Neural cell (in vitro differentiated cells): Measurements from ENCODE around the gene LVRN. TPM values are rescaled to one million over a fixed set of nuclear protein-coding genes. Genes with fewer than 3 reads are reported as not detected.

ENCODE experiments used
- H2AFZ ChIP-seq: fragments of 200-600, 300-800 bp; sonication (generic), shearing (Covaris generic); 2 replicates; pipeline ENCODE4 v1.6.0; 2014; ENCODE audit warnings: low read depth, mild to moderate bottlenecking, antibody characterized with exemption, low read length, moderate library complexity
- H3F3A ChIP-seq: fragments of 200-600 bp; shearing (Covaris generic); 2 replicates; pipeline ENCODE4 v1.6.1; 2016; ENCODE audit warnings: mild to moderate bottlenecking, moderate library complexity, mixed read lengths, antibody characterized with exemption, low read length; ENCODE audit not compliant: insufficient read depth, poor library complexity, severe bottlenecking
- H3K27ac ChIP-seq: fragments of 200-600, 300-800 bp; sonication (generic), shearing (Covaris generic); 2 replicates; pipeline ENCODE4 v1.5.1; 2014; ENCODE audit warnings: mild to moderate bottlenecking, low read length, moderate library complexity
- H3K27me3 ChIP-seq: fragments of 300-800, 200-600 bp; sonication (generic), shearing (Covaris generic); 2 replicates; pipeline ENCODE4 v1.6.0; 2014; ENCODE audit warnings: mild to moderate bottlenecking, low read depth, low read length, moderate library complexity; ENCODE audit not compliant: insufficient read depth
- H3K36me3 ChIP-seq: fragments of 300-800, 200-600 bp; sonication (generic), shearing (Covaris generic); 2 replicates; pipeline ENCODE4 v1.5.1; 2014; ENCODE audit warnings: mild to moderate bottlenecking, antibody characterized with exemption, low read length, moderate library complexity; ENCODE audit not compliant: insufficient read depth
- H3K4me2 ChIP-seq: fragments of 300-800, 200-600 bp; sonication (generic), shearing (Covaris generic); 2 replicates; pipeline ENCODE4 v1.6.0; 2014; ENCODE audit warnings: mild to moderate bottlenecking, low read length
- H3K4me3 ChIP-seq: fragments of 300-800, 200-600 bp; sonication (generic), shearing (Covaris generic); 2 replicates; pipeline ENCODE4 v1.5.1; 2014; ENCODE audit warnings: mild to moderate bottlenecking, low read length, moderate library complexity
- H3K79me2 ChIP-seq: fragments of 200-600 bp; shearing (Covaris generic); replicated peaks from 2 replicates; pipeline ENCODE4 v1.6.0; 2014; ENCODE audit warnings: mild to moderate bottlenecking, low read length, moderate library complexity; ENCODE audit not compliant: insufficient read depth
- H3K9ac ChIP-seq: fragments of 300-800, 200-600 bp; sonication (generic), shearing (Covaris generic); 2 replicates; pipeline ENCODE4 v1.6.1; 2016; ENCODE audit warnings: mild to moderate bottlenecking, low read length, mixed read lengths
- H3K9me2 ChIP-seq: fragments of 200-600 bp; shearing (Covaris generic); 2 replicates; pipeline ENCODE4 v1.6.1; 2016; ENCODE audit warnings: mild to moderate bottlenecking, low read length, mixed read lengths; ENCODE audit not compliant: insufficient read depth
- H3K9me3 ChIP-seq: fragments of 200-600, 300-800 bp; sonication (generic), shearing (Covaris generic); 2 replicates; pipeline ENCODE4 v1.6.1; 2016; ENCODE audit warnings: mild to moderate bottlenecking, mixed run types, low read length, moderate library complexity, mixed read lengths
- H4K20me1 ChIP-seq: fragments of 200-600 bp; shearing (Covaris generic); 2 replicates; pipeline ENCODE4 v1.6.1; 2016; ENCODE audit warnings: mild to moderate bottlenecking, mixed run types; ENCODE audit not compliant: insufficient read depth
- EP300 ChIP-seq: fragments of 450-650 bp; conservative IDR thresholded peaks from 2 replicates; pipeline ENCODE4 v1.6.1; 2014; ENCODE audit warnings: antibody characterized with exemption, mild to moderate bottlenecking, moderate library complexity; ENCODE audit not compliant: poor library complexity, severe bottlenecking
- EZH2 ChIP-seq: fragments of 200-600, 300-800 bp; shearing (Covaris generic), sonication (generic); IDR thresholded peaks from 2 replicates; pipeline ENCODE4 v1.6.1; 2014; ENCODE audit warnings: antibody characterized with exemption, low read length, borderline replicate concordance, mild to moderate bottlenecking; ENCODE audit not compliant: insufficient read depth, poor library complexity, severe bottlenecking
- MXI1 ChIP-seq: fragments of 450-650 bp; conservative IDR thresholded peaks from 2 replicates; pipeline ENCODE4 v1.6.1; 2014; ENCODE audit warnings: antibody characterized with exemption, mild to moderate bottlenecking; ENCODE audit not compliant: poor library complexity, severe bottlenecking
- POLR2AphosphoS5 ChIP-seq: IDR thresholded peaks from 2 replicates; pipeline ENCODE4 v1.6.1; 2012
- RAD21 ChIP-seq: fragments of 450-650 bp; conservative IDR thresholded peaks from 2 replicates; pipeline ENCODE4 v1.6.1; 2014; ENCODE audit warnings: antibody characterized with exemption, mild to moderate bottlenecking, moderate library complexity
- REST ChIP-seq: IDR thresholded peaks from 2 replicates; pipeline ENCODE4 v1.6.1; 2012; ENCODE audit warnings: borderline replicate concordance
- SMC3 ChIP-seq: fragments of 450-650 bp; conservative IDR thresholded peaks from 2 replicates; pipeline ENCODE4 v1.6.1; 2014; ENCODE audit warnings: antibody characterized with exemption, mild to moderate bottlenecking, moderate library complexity; ENCODE audit not compliant: poor library complexity
- TAF1 ChIP-seq: IDR thresholded peaks from 2 replicates; pipeline ENCODE4 v1.6.1; 2012; ENCODE audit warnings: low read depth
- polyA plus RNA-seq: library from polyadenylated mRNA; depleted of rRNA; stranded (reverse); fragments of >200 nt; gene quantifications from 2 replicates; pipeline ENCODE4 v1.2.3, GENCODE V29; 2014
- TF ChIP-seq, protein P1 (sequence below): fragments of 450-650 bp; IDR thresholded peaks from 2 replicates; pipeline ENCODE4 v1.5.1; 2014; ENCODE audit warnings: antibody characterized with exemption, mild to moderate bottlenecking, moderate library complexity; ENCODE audit not compliant: poor library complexity, severe bottlenecking

Gene LVRN
- polyA plus RNA-seq, 1 donor from 2014 or later = 3.5 TPM

GRCh38 chr5:115936031-115936430 lies 26.2 kb upstream of the LVRN start:
- H3F3A ChIP-seq = no peaks in the 10 kb centered on the region
- H3K36me3 ChIP-seq = no peaks in the 10 kb centered on the region
- H3K27me3 ChIP-seq = no peaks in the 10 kb centered on the region
- no peaks in the 10 kb centered on the region for H3K9me2 ChIP-seq
- H3K79me2 ChIP-seq = no peaks in the 10 kb centered on the region
- no peak overlapping the region for H3K27ac ChIP-seq
- no peak overlapping the region for H3K9ac ChIP-seq
- H2AFZ ChIP-seq = no peak overlapping the region
- TF ChIP-seq MXI1 (no peak), SMC3 (no peak), EZH2 (no peak), RAD21 (no peak), REST (no peak), TAF1 (no peak), EP300 (no peak)
- no peak overlapping the region for H3K4me2 ChIP-seq
- no peaks in the 10 kb centered on the region for H3K9me3 ChIP-seq
- H3K4me3 ChIP-seq = no peak overlapping the region
- no peaks in the 10 kb centered on the region for H4K20me1 ChIP-seq

GRCh38 chr5:115939059-115939458 lies 23.2 kb upstream of the LVRN start:
- no peaks in the 10 kb centered on the region for H3F3A ChIP-seq
- H4K20me1 ChIP-seq = no peaks in the 10 kb centered on the region
- no peak overlapping the region for H3K9ac ChIP-seq
- no peak overlapping the region for H3K27ac ChIP-seq
- H3K9me2 ChIP-seq = no peaks in the 10 kb centered on the region
- no peaks in the 10 kb centered on the region for H3K9me3 ChIP-seq
- H3K27me3 ChIP-seq = no peaks in the 10 kb centered on the region
- no peak overlapping the region for H3K4me3 ChIP-seq
- H3K36me3 ChIP-seq = no peaks in the 10 kb centered on the region
- TF ChIP-seq RAD21 = no peak
- no peak for TF ChIP-seq TAF1
- TF ChIP-seq EP300 = no peak
- no peak for TF ChIP-seq REST
- no peak for TF ChIP-seq EZH2
- TF ChIP-seq POLR2AphosphoS5 = no peak
- no peak for TF ChIP-seq MXI1
- TF ChIP-seq SMC3 = no peak
- TF ChIP-seq, protein P1, sequence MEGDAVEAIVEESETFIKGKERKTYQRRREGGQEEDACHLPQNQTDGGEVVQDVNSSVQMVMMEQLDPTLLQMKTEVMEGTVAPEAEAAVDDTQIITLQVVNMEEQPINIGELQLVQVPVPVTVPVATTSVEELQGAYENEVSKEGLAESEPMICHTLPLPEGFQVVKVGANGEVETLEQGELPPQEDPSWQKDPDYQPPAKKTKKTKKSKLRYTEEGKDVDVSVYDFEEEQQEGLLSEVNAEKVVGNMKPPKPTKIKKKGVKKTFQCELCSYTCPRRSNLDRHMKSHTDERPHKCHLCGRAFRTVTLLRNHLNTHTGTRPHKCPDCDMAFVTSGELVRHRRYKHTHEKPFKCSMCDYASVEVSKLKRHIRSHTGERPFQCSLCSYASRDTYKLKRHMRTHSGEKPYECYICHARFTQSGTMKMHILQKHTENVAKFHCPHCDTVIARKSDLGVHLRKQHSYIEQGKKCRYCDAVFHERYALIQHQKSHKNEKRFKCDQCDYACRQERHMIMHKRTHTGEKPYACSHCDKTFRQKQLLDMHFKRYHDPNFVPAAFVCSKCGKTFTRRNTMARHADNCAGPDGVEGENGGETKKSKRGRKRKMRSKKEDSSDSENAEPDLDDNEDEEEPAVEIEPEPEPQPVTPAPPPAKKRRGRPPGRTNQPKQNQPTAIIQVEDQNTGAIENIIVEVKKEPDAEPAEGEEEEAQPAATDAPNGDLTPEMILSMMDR = no peak
- no peaks in the 10 kb centered on the region for H3K79me2 ChIP-seq
- H3K4me2 ChIP-seq = no peak overlapping the region
- H2AFZ ChIP-seq = no peak overlapping the region
